OCI-LY1 (cell line): ENCODE data around the gene CSMD2.

ENCODE experiments used
- H2AFZ ChIP-seq: fragments of 200-600 bp; sonication (generic), shearing (Covaris generic); 2 replicates; pipeline ENCODE4 v1.6.0; 2014; ENCODE audit warnings: antibody characterized with exemption, mild to moderate bottlenecking, low read length
- H3F3A ChIP-seq: fragments of 200-600 bp; sonication (generic), shearing (Covaris generic); 2 replicates; pipeline ENCODE4 v1.6.0; 2014; ENCODE audit warnings: mild to moderate bottlenecking, antibody characterized with exemption, low read length, moderate library complexity; ENCODE audit not compliant: insufficient read depth
- H3K27ac ChIP-seq: fragments of 200-600 bp; sonication (generic); 2 replicates; pipeline ENCODE4 v1.5.1; 2014; ENCODE audit warnings: low read length, mixed run types, mild to moderate bottlenecking, low read depth; ENCODE audit not compliant: poor library complexity, severe bottlenecking
- H3K27me3 ChIP-seq: fragments of 200-600 bp; sonication (generic); 2 replicates; pipeline ENCODE4 v1.6.0; 2014; ENCODE audit warnings: antibody characterized with exemption, mild to moderate bottlenecking, low read length, moderate library complexity; ENCODE audit not compliant: insufficient read depth
- H3K36me3 ChIP-seq: fragments of 200-600 bp; sonication (generic); 2 replicates; pipeline ENCODE4 v1.6.1; 2014; ENCODE audit warnings: mild to moderate bottlenecking, antibody characterized with exemption, low read length, moderate library complexity, mixed read lengths; ENCODE audit not compliant: insufficient read depth
- H3K4me1 ChIP-seq: fragments of 200-600 bp; sonication (generic); 2 replicates; pipeline ENCODE4 v1.5.1; 2014; ENCODE audit warnings: mild to moderate bottlenecking, low read length, moderate library complexity; ENCODE audit not compliant: insufficient read depth, severe bottlenecking
- H3K4me2 ChIP-seq: fragments of 200-600 bp; sonication (generic), shearing (Covaris generic); 2 replicates; pipeline ENCODE4 v1.6.1; 2014; ENCODE audit warnings: low read length
- H3K4me3 ChIP-seq: fragments of 200-600 bp; sonication (generic); 2 replicates; pipeline ENCODE4 v1.5.1; 2014; ENCODE audit warnings: low read length, low read depth, mild to moderate bottlenecking, mixed read lengths; ENCODE audit not compliant: poor library complexity, severe bottlenecking
- H3K79me2 ChIP-seq: fragments of 200-600 bp; shearing (Covaris generic); 2 replicates; pipeline ENCODE4 v1.6.1; 2016; ENCODE audit warnings: mixed run types, low read length, mixed read lengths; ENCODE audit not compliant: insufficient read depth
- H3K9ac ChIP-seq: fragments of 200-600 bp; sonication (generic), shearing (Covaris generic); 2 replicates; pipeline ENCODE4 v1.6.1; 2014; ENCODE audit warnings: mild to moderate bottlenecking, low read length, mixed read lengths
- H3K9me2 ChIP-seq: fragments of 200-600 bp; sonication (generic), shearing (Covaris generic); 2 replicates; pipeline ENCODE4 v1.6.1; 2014; ENCODE audit warnings: low read depth, mild to moderate bottlenecking, low read length, mixed read lengths
- H3K9me3 ChIP-seq: fragments of 200-600 bp; shearing (Covaris generic); 2 replicates; pipeline ENCODE4 v1.6.1; 2014; ENCODE audit warnings: low read length, mixed read lengths
- H4K20me1 ChIP-seq: fragments of 200-600 bp; sonication (generic), shearing (Covaris generic); 2 replicates; pipeline ENCODE4 v1.6.0; 2016; ENCODE audit warnings: mild to moderate bottlenecking, low read length; ENCODE audit not compliant: insufficient read depth
- CTCF ChIP-seq: fragments of 200-600 bp; sonication (generic), shearing (Covaris generic); IDR thresholded peaks from 2 replicates; pipeline ENCODE4 v1.5.1; 2017; ENCODE audit warnings: mild to moderate bottlenecking, antibody characterized with exemption, low read length, moderate library complexity, mixed read lengths
- EZH2 ChIP-seq: fragments of 200-600 bp; sonication (generic), shearing (Covaris generic); IDR thresholded peaks from 2 replicates; pipeline ENCODE4 v1.8.0; 2017; ENCODE audit warnings: borderline replicate concordance, mixed run types, mild to moderate bottlenecking, antibody characterized with exemption, low read length, moderate library complexity, mixed read lengths

The CSMD2 gene

GRCh38 chr1:33586795-33587194, 578.2 kb downstream of the CSMD2 start:
- H3K4me1 ChIP-seq = no peaks in the 10 kb centered on the region
- H3K36me3 ChIP-seq = no peaks in the 10 kb centered on the region
- H3K9me3 ChIP-seq = no peaks in the 10 kb centered on the region
- no peak overlapping the region for H3K9ac ChIP-seq
- H3K9me2 ChIP-seq = no peaks in the 10 kb centered on the region
- H3K27ac ChIP-seq = no peak overlapping the region
- no peaks in the 10 kb centered on the region for H3F3A ChIP-seq
- no peaks in the 10 kb centered on the region for H3K79me2 ChIP-seq
- no peaks in the 10 kb centered on the region for H4K20me1 ChIP-seq
- no peak overlapping the region for H3K4me2 ChIP-seq
- H3K4me3 ChIP-seq = no peak overlapping the region
- no peak overlapping the region for H2AFZ ChIP-seq
- H3K27me3 ChIP-seq = 0 out of 2 replicates have a peak, but pooled peaks cover 3% of the 10 kb centered on the region
- TF ChIP-seq CTCF (no peak), EZH2 (no peak)

GRCh38 chr1:33586106-33586505, 578.9 kb downstream of the CSMD2 start:
- no peaks in the 10 kb centered on the region for H4K20me1 ChIP-seq
- no peaks in the 10 kb centered on the region for H3K79me2 ChIP-seq
- TF ChIP-seq EZH2 (no peak), CTCF (no peak)
- H3K9me2 ChIP-seq = no peaks in the 10 kb centered on the region
- no peaks in the 10 kb centered on the region for H3K9me3 ChIP-seq
- no peak overlapping the region for H3K27ac ChIP-seq
- H3K4me2 ChIP-seq = no peak overlapping the region
- H2AFZ ChIP-seq = no peak overlapping the region
- H3K4me3 ChIP-seq = no peak overlapping the region
- H3K36me3 ChIP-seq = no peaks in the 10 kb centered on the region
- H3K27me3 ChIP-seq = 0 out of 2 replicates have a peak, but pooled peaks cover 3% of the 10 kb centered on the region
- H3K9ac ChIP-seq = no peak overlapping the region
- no peaks in the 10 kb centered on the region for H3F3A ChIP-seq
- H3K4me1 ChIP-seq = no peaks in the 10 kb centered on the region

- H3F3A ChIP-seq = no peaks in the 10 kb centered on the region
- H3K4me3 ChIP-seq = no peak overlapping the region
- no peaks in the 10 kb centered on the region for H3K9me2 ChIP-seq
- H4K20me1 ChIP-seq = no peaks in the 10 kb centered on the region
- H3K9ac ChIP-seq = no peak overlapping the region
- no peak overlapping the region for H3K4me2 ChIP-seq
- no peaks in the 10 kb centered on the region for H3K9me3 ChIP-seq
- 0 out of 2 replicates have a peak, but pooled peaks cover 3% of the 10 kb centered on the region for H3K27me3 ChIP-seq
- H2AFZ ChIP-seq = no peak overlapping the region
- H3K79me2 ChIP-seq = no peaks in the 10 kb centered on the region
- no peak overlapping the region for H3K27ac ChIP-seq
- TF ChIP-seq CTCF = no peak
- TF ChIP-seq EZH2 = no peak
- no peaks in the 10 kb centered on the region for H3K4me1 ChIP-seq
- H3K36me3 ChIP-seq = no peaks in the 10 kb centered on the region
These were observed 581.5 kb downstream of the CSMD2 start for GRCh38 chr1:33583567-33583966.
